ENCODE results near the gene GPATCH8. TPM values are rescaled to one million over a fixed set of nuclear protein-coding genes. Genes with fewer than 3 reads are reported as not detected.

Gene GPATCH8
- total RNA-seq, 1 experiment from 2014 or later: 51.5 TPM

- Histone ChIP-seq H3K23me2 (ENCODE audit: insufficient read length, low read depth, low read length, poor library complexity, severe bottlenecking) (peaks cover 16% of the 10 kb centered on the region), H3K56ac (ENCODE audit: insufficient read length, low read depth, low read length) (no peak overlapping the region), H3K18ac (ENCODE audit: insufficient read length, low read depth, low read length) (no peak overlapping the region), H2AK5ac (ENCODE audit: insufficient read length, low read length) (no peak overlapping the region), H3K4me2 (ENCODE audit: insufficient read depth, insufficient read length, low read length) (peak overlapping the region; percentile 62), H3K23ac (ENCODE audit: insufficient read length, low read depth, low read length) (no peak overlapping the region), H3K4me1 (ENCODE audit: insufficient read depth, low read length) (no peaks in the 10 kb centered on the region), H2BK12ac (ENCODE audit: insufficient read length, low read depth, low read length) (no peak overlapping the region), H3K79me2 (ENCODE audit: insufficient read depth, low read length) (no peaks in the 10 kb centered on the region), H4K8ac (replicated peaks; ENCODE audit: insufficient read length, low read depth, low read length) (no peak overlapping the region), H3T11ph (ENCODE audit: low read length) (no peak overlapping the region), H3K9ac (ENCODE audit: extremely low read depth, insufficient read length, low read length) (no peak overlapping the region), H2BK5ac (ENCODE audit: insufficient read length, low read length) (no peak overlapping the region), H3K14ac (ENCODE audit: insufficient read depth, low read length) (no peak overlapping the region), H2AFZ (ENCODE audit: low read length) (no peak overlapping the region), H4K20me1 (ENCODE audit: control insufficient read depth, insufficient read depth, insufficient read length) (no peaks in the 10 kb centered on the region), H2BK20ac (ENCODE audit: low read depth, low read length, poor library complexity, severe bottlenecking) (no peak overlapping the region), H2BK15ac (ENCODE audit: low read depth, low read length) (no peak overlapping the region), H4K91ac (ENCODE audit: insufficient read length, low read depth, low read length) (no peak overlapping the region), H3K4ac (ENCODE audit: low read depth, low read length) (no peak overlapping the region), H3K27me3 (ENCODE audit: insufficient read depth, low read length) (peaks cover 14% of the 10 kb centered on the region; the same call in 1 of the 2 replicates), H3K9me3 (ENCODE audit: control insufficient read depth, low read depth, low read length) (no peaks in the 10 kb centered on the region), H3K79me1 (ENCODE audit: insufficient read depth, low read depth, low read length, poor library complexity, severe bottlenecking) (no peaks in the 10 kb centered on the region), H3K27ac (ENCODE audit: insufficient read length, low read depth, low read length) (no peak overlapping the region), H2BK120ac (ENCODE audit: low read depth, low read length, poor library complexity, severe bottlenecking) (no peak overlapping the region), H4K5ac (ENCODE audit: insufficient read length, low read depth, low read length) (no peak overlapping the region)
- H3K27me3 Mint-ChIP-seq (ENCODE audit: low read depth): peaks cover 55% of the 10 kb centered on the region
- DNase-seq: no peak
- no peak overlapping the region; a peak in 1 of 7 replicates for H3K27ac Mint-ChIP-seq
- H3K36me3 Mint-ChIP-seq (ENCODE audit: insufficient read depth in 1 of 3, low read depth in 3 of 3): no peaks in the 10 kb centered on the region
- TF ChIP-seq, protein P1, sequence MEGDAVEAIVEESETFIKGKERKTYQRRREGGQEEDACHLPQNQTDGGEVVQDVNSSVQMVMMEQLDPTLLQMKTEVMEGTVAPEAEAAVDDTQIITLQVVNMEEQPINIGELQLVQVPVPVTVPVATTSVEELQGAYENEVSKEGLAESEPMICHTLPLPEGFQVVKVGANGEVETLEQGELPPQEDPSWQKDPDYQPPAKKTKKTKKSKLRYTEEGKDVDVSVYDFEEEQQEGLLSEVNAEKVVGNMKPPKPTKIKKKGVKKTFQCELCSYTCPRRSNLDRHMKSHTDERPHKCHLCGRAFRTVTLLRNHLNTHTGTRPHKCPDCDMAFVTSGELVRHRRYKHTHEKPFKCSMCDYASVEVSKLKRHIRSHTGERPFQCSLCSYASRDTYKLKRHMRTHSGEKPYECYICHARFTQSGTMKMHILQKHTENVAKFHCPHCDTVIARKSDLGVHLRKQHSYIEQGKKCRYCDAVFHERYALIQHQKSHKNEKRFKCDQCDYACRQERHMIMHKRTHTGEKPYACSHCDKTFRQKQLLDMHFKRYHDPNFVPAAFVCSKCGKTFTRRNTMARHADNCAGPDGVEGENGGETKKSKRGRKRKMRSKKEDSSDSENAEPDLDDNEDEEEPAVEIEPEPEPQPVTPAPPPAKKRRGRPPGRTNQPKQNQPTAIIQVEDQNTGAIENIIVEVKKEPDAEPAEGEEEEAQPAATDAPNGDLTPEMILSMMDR (conservative IDR thresholded peaks at IDR 0.05): no peak
- peak overlapping the region; percentile 68 to 85; a peak in 4 of 5 replicates for H3K4me3 Mint-ChIP-seq
- no peaks in the 10 kb centered on the region for H3K9me3 Mint-ChIP-seq
- no CpG with 5 or more reads among the region's 10 CpGs for WGBS (ENCODE audit: extremely low coverage, insufficient read length, low lambda C conversion rate)
- H3K4me1 Mint-ChIP-seq: peaks cover 11 to 22% of the 10 kb centered on the region in 2 experiments
Measured at GRCh38 chr17:44386182-44386525, 117.1 kb downstream of the GPATCH8 start.
